HFF-Myc (cell line): Measurements from ENCODE around the gene BCORL1.

Experiments
- DNase-seq: peaks from one replicate; pipeline ENCODE4 v3.0.0-alpha.2; 2011; ENCODE audit warnings: low read depth; ENCODE audit errors: extremely low read depth
- H3K4me3 ChIP-seq: replicated peaks from 2 replicates; pipeline ENCODE4 v1.5.1; 2011; ENCODE audit warnings: low read depth, mild to moderate bottlenecking, control low read depth, low read length
- CTCF ChIP-seq: IDR thresholded peaks from 2 replicates; pipeline ENCODE4 v1.5.1; 2012; ENCODE audit warnings: mild to moderate bottlenecking, low read depth, low read length, control low read depth; ENCODE audit errors: missing control alignments

Gene BCORL1

GRCh38 chrX:129982300-129983251 is at the start of gene BCORL1:
TSS of gene BCORL1 (plus strand) at chrX:129982635. CDS start at chrX:130005232, 22,597 bp downstream.
- TF ChIP-seq CTCF, result no peak
- DNase-seq, result peak; percentile 50
- H3K4me3 ChIP-seq, result no peak within 1 kb of the TSS; the same call in 1 of the 2 replicates

- TF ChIP-seq CTCF, result no peak
- DNase-seq, result no peak
- H3K4me3 ChIP-seq, result no peak overlapping the region; the same call in 1 of the 2 replicates
Measured at GRCh38 chrX:129932821-129933321, 49.6 kb upstream of the BCORL1 start.

- no peak overlapping the region for H3K4me3 ChIP-seq
- no peak for TF ChIP-seq CTCF
- no peak for DNase-seq
Measured at GRCh38 chrX:129933700-129934099, 48.7 kb upstream of the BCORL1 start.

GRCh38 chrX:129934461-129934860 is 48.0 kb upstream of the BCORL1 start:
- DNase-seq, result no peak
- no peak overlapping the region for H3K4me3 ChIP-seq
- no peak for TF ChIP-seq CTCF

GRCh38 chrX:129934952-129935351 is 47.5 kb upstream of the BCORL1 start:
- no peak for DNase-seq
- no peak for TF ChIP-seq CTCF

GRCh38 chrX:129938081-129938480 is 44.4 kb upstream of the BCORL1 start:
- DNase-seq, result no peak
- no peak for TF ChIP-seq CTCF

More at GRCh38 chrX:129934952-129935351, 47.5 kb upstream of the BCORL1 start:
- H3K4me3 ChIP-seq, result no peak overlapping the region

More at GRCh38 chrX:129938081-129938480, 44.4 kb upstream of the BCORL1 start:
- no peak overlapping the region for H3K4me3 ChIP-seq
